ENCODE results near the gene COL6A3. TPM values are rescaled to one million over a fixed set of nuclear protein-coding genes. Genes with fewer than 3 reads are reported as not detected.

The COL6A3 gene
- total RNA-seq, 2 experiments from 2014 or later = 1.3 TPM

- H3K27me3 Mint-ChIP-seq = no peaks in the 10 kb centered on the region
- CTCF ChIA-PET = no interaction called here
- no peaks in the 10 kb centered on the region for H3K9me3 Mint-ChIP-seq
These were observed 10.7 kb downstream of the COL6A3 start for GRCh38 chr2:237403024-237403882.

GRCh38 chr2:237400199-237400598 lies 13.8 kb downstream of the COL6A3 start:
- CTCF ChIA-PET = no interaction called here
- Mint-ChIP-seq H3K27me3 (no peaks in the 10 kb centered on the region), H3K36me3 (ENCODE audit: low read depth) (no peaks in the 10 kb centered on the region), H3K9me3 (no peaks in the 10 kb centered on the region), H3K4me3 (no peak overlapping the region), H3K27ac (no peak overlapping the region), H3K4me1 (ENCODE audit: low read depth) (no peaks in the 10 kb centered on the region)
- no peaks in the 10 kb centered on the region for H3K9me3 ChIP-seq (ENCODE audit: control insufficient read depth in 1 of 2, insufficient read depth in 1 of 2, low read length in 2 of 2)
- intact Hi-C loops (cut with DNase I, micrococcal nuclease) = no loop called here
- DNase-seq (no peak), ATAC-seq (ENCODE audit: poor library complexity) (no peak)
- no peak overlapping the region for H3K27ac ChIP-seq (ENCODE audit: low read depth in 1 of 2, low read length in 2 of 2)
- no peaks in the 10 kb centered on the region for H3K4me1 ChIP-seq (ENCODE audit: insufficient read depth, low read length)
- no peaks in the 10 kb centered on the region for H3K27me3 ChIP-seq (ENCODE audit: control insufficient read depth in 1 of 2, insufficient read depth in 2 of 2, low read length in 2 of 2)
- POLR2A ChIA-PET = no interaction called here
- no peak overlapping the region for H3K4me3 ChIP-seq (ENCODE audit: low read length)
- no peaks in the 10 kb centered on the region for H3K36me3 ChIP-seq (ENCODE audit: insufficient read depth, low read length)
- TF ChIP-seq, protein P1, sequence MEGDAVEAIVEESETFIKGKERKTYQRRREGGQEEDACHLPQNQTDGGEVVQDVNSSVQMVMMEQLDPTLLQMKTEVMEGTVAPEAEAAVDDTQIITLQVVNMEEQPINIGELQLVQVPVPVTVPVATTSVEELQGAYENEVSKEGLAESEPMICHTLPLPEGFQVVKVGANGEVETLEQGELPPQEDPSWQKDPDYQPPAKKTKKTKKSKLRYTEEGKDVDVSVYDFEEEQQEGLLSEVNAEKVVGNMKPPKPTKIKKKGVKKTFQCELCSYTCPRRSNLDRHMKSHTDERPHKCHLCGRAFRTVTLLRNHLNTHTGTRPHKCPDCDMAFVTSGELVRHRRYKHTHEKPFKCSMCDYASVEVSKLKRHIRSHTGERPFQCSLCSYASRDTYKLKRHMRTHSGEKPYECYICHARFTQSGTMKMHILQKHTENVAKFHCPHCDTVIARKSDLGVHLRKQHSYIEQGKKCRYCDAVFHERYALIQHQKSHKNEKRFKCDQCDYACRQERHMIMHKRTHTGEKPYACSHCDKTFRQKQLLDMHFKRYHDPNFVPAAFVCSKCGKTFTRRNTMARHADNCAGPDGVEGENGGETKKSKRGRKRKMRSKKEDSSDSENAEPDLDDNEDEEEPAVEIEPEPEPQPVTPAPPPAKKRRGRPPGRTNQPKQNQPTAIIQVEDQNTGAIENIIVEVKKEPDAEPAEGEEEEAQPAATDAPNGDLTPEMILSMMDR (IDR thresholded peaks at IDR 0.05) = no peak

More at GRCh38 chr2:237403024-237403882, 10.7 kb downstream of the COL6A3 start:
- no peak overlapping the region for H3K27ac Mint-ChIP-seq
- Histone ChIP-seq H3K4me1 (ENCODE audit: insufficient read depth, low read length) (no peaks in the 10 kb centered on the region), H3K36me3 (ENCODE audit: insufficient read depth, low read length) (no peaks in the 10 kb centered on the region), H3K4me3 (ENCODE audit: low read length) (no peak overlapping the region), H3K27ac (ENCODE audit: low read depth in 1 of 2, low read length in 2 of 2) (no peak overlapping the region), H3K9me3 (ENCODE audit: control insufficient read depth in 1 of 2, insufficient read depth in 1 of 2, low read length in 2 of 2) (no peaks in the 10 kb centered on the region), H3K27me3 (ENCODE audit: control insufficient read depth in 1 of 2, insufficient read depth in 2 of 2, low read length in 2 of 2) (no peaks in the 10 kb centered on the region)
- ATAC-seq (ENCODE audit: poor library complexity) (no peak), DNase-seq (no peak)
- intact Hi-C loops (cut with DNase I, micrococcal nuclease) = no loop called here
- H3K4me1 Mint-ChIP-seq (ENCODE audit: low read depth) = no peaks in the 10 kb centered on the region
- TF ChIP-seq, protein P1 (IDR thresholded peaks at IDR 0.05) = no peak
- POLR2A ChIA-PET = no interaction called here
- no peak overlapping the region for H3K4me3 Mint-ChIP-seq
- H3K36me3 Mint-ChIP-seq (ENCODE audit: low read depth) = no peaks in the 10 kb centered on the region

GRCh38 chr2:237397072-237397471 lies 16.9 kb downstream of the COL6A3 start:
- no peaks in the 10 kb centered on the region for H3K9me3 ChIP-seq (ENCODE audit: control insufficient read depth in 1 of 2, insufficient read depth in 1 of 2, low read length in 2 of 2)
- H3K27me3 Mint-ChIP-seq = no peaks in the 10 kb centered on the region
- no peaks in the 10 kb centered on the region for H3K36me3 ChIP-seq (ENCODE audit: insufficient read depth, low read length)
- DNase-seq (no peak), ATAC-seq (ENCODE audit: poor library complexity) (no peak)
- no peak overlapping the region for H3K27ac Mint-ChIP-seq
- intact Hi-C loops (cut with DNase I, micrococcal nuclease) = no loop called here
- no peaks in the 10 kb centered on the region for H3K27me3 ChIP-seq (ENCODE audit: control insufficient read depth in 1 of 2, insufficient read depth in 2 of 2, low read length in 2 of 2)
- no peak overlapping the region for H3K4me3 Mint-ChIP-seq
- TF ChIP-seq, protein P1 (IDR thresholded peaks at IDR 0.05) = no peak
- H3K27ac ChIP-seq (ENCODE audit: low read depth in 1 of 2, low read length in 2 of 2) = no peak overlapping the region
- no peaks in the 10 kb centered on the region for H3K4me1 ChIP-seq (ENCODE audit: insufficient read depth, low read length)
- H3K4me1 Mint-ChIP-seq (ENCODE audit: low read depth) = no peaks in the 10 kb centered on the region
- no peaks in the 10 kb centered on the region for H3K36me3 Mint-ChIP-seq (ENCODE audit: low read depth)
- no peak overlapping the region for H3K4me3 ChIP-seq (ENCODE audit: low read length)
- ChIA-PET POLR2A (no interaction called here), CTCF (no interaction called here)
- no peaks in the 10 kb centered on the region for H3K9me3 Mint-ChIP-seq
